Measurements from ENCODE around the gene SIRT7.

SIRT7 gene

DNA sequence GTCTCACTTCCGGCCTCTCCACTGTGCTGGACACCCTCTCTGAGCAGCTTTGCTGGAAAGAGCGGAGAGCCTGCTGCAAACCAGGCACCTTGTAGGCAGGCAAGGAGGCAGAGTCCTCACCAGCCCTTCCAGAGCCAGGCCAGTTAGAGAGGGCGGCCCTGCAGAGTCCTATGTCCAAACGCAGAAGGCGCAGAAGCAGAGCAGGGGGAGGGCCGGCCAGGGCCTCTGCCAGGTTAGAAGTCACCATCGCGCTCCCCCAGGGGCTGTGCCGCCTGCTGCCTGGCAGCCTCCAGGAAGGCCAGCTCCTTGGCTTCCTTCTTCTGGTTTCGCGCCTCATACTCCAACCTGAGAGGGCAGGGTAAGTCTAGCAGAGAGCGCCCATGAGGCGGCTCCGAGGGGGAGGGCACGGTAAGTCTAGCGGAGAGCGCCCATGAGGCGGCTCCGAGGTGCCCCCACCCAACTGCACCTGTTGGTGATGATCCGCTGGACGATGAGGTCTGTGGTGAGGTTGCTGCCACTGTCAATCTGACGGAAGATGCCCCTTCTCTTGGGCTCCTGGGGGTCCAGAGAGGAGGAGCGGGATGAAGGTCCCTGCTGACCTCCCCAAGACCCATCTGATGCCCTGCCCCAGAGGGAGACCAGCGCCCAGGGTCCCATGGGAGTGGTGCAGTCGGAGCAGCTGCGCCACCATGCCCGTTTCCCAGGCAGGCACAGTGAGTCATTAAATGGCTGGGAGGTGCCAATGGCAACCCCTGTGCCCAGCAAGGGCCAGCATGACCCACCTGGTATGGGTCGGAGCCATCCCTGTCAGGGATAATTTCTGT, 13.2 kb downstream of the SIRT7 start:
- DNase-seq: no peak

- DNase-seq: no peak
Observed at GRCh38 chr17:81903896-81904599, 13.9 kb downstream of the SIRT7 start.

DNA sequence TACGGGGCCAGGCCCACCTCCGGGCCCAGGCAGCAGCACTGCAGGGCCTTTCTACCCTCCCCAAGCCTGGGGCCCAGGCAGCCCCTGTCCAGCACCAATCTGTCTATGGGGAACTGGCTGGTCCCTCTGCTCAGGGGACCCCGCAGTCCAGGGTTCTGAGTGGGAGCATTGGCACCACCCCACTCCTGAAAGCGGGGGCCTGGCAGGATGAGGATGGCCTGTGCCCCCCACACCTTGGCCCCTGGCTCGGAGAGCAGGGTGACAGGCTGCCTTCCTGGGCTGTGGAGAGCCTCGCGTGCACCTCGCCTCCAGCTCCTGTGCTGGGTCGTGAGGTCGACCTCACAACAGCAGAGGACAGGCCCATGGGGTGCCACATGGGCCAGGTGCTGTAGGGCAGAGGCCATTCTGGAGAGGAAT, 14.6 kb downstream of the SIRT7 start:
- DNase-seq: no peak

- DNase-seq: no peak
Observed at GRCh38 chr17:81902653-81903414, 15.1 kb downstream of the SIRT7 start.

- DNase-seq: peak in 2 of 3 donors; percentile 40 to 67
Observed at GRCh38 chr17:81902023-81902652, 15.8 kb downstream of the SIRT7 start, which contains the start of gene NPB. TSS of gene NPB (plus strand) at chr17:81902238. CDS start at chr17:81902278, 40 bp downstream.

DNA sequence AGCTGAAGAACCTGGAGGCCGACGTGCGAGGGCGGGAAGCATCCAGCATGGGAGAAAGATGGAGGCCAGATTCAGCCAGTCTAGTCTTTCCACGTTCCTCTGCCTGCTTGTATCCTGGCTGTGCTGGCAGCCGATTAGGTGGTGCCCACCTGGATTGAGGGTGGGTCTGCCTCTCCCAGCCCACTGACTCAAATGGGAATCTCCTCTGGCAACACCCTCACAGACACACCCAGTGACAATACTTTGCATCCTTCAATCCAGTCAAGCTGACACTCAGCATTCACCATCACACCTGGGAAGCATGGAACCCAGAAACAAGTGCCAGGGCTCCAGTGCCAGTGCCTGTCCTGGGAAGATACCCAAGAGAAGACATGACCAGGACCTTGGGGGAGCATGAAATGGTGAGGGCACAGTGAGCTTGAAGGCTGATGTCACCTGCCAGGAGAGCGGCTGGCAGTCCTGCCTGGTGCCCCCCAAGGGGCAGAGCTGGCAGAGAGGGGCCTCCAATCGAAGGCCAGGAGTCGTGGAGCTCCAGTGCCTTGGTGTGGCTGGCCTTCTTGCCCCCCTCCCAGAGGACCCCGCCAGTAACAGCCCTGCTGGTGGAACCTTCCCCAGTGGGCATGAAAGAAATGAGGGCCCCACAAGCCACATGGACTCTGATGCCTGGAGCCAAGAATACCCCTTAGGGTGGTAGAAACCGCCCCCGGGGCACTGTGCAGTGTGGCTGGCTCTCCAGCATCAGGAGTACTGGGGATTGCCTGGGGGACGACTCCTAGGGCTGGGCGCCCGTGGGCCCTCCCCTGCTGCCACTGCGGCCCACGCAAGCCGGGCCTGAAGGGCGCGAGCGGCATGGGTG, 16.6 kb downstream of the SIRT7 start:
- no peak for DNase-seq

DNA sequence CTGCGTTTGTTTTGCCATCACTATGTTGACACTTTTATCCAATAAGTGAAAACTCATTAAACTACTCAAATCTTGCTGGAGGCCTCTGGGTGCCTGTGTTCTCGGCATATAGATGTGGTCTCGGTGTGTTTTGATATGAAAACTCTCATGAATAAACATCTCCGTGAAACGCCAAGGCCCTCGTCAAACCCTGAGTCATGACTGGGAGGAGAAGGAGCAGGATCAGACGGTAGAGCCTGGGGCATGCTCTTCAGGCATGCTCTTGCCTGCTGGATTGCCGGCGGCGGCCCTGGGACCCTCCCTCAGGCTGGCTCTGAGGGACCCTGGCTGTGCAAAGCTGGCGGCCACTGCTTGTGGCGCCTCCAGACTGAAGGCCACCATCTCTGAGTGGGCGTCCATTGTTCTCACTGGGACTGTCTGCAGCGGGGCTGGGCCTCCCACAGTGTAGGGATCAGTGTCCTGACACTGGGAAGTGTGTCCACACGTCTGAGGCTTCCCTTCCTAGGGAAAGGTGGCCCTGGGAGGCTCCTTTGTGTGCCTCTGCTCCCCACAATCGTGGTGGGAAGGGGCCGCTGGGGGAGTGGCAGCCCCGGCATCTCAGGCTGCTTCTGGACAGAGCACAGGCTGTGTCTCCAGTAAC, 17.7 kb downstream of the SIRT7 start:
- no peak for DNase-seq

DNA sequence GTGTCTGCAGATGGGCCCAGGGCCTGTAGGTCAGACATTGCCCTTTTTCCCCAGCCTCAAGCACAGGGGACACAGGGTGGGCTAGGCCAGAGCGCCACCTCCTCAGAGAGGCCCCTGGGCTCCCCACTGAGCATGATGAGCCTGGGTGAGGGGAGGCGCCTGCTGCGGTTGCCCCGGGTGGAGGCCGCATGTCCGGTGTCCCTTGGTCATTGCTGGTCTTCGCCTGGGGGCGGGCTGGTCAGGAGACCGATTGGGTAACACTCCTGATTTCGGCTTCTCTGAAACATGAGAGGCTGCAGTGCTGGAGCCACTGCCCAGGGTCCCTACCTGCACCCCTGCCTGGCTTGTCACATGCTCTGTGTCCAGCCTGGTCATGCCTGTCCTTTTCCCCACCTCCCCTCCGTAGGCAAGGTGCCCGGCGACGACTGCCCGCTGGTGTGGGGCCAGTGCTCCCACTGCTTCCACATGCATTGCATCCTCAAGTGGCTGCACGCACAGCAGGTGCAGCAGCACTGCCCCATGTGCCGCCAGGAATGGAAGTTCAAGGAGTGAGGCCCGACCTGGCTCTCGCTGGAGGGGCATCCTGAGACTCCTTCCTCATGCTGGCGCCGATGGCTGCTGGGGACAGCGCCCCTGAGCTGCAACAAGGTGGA, 18.3 kb downstream of the SIRT7 start:
- DNase-seq: no peak

DNA sequence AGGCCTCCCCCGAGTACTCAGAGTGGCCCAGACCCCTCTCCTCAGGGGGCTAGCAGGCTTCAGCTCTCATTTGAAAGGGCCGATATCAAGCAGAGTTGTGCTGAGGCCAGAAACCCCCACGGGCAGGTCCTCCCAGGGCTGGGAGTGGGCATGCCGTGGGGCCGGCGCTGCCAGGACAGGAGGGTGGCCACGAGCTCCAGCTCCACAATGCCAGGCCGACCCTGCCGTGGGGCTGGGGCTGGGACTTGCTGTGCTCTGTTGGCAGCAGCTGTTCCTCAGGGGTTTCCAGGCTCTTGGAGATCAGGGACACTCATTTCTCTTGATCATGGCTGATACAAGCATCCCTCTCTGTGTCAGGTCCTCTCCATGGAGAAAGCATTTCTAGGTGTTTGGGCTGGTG, 19.1 kb downstream of the SIRT7 start:
- no peak for DNase-seq

- DNase-seq: no peak
Observed at GRCh38 chr17:81898029-81898866, 19.7 kb downstream of the SIRT7 start.

- no peak for DNase-seq
Observed at GRCh38 chr17:81895400-81895799, 22.6 kb downstream of the SIRT7 start.

GRCh38 chr17:81891303-81891552, 26.7 kb downstream of the SIRT7 start:
- no peak for DNase-seq

DNA sequence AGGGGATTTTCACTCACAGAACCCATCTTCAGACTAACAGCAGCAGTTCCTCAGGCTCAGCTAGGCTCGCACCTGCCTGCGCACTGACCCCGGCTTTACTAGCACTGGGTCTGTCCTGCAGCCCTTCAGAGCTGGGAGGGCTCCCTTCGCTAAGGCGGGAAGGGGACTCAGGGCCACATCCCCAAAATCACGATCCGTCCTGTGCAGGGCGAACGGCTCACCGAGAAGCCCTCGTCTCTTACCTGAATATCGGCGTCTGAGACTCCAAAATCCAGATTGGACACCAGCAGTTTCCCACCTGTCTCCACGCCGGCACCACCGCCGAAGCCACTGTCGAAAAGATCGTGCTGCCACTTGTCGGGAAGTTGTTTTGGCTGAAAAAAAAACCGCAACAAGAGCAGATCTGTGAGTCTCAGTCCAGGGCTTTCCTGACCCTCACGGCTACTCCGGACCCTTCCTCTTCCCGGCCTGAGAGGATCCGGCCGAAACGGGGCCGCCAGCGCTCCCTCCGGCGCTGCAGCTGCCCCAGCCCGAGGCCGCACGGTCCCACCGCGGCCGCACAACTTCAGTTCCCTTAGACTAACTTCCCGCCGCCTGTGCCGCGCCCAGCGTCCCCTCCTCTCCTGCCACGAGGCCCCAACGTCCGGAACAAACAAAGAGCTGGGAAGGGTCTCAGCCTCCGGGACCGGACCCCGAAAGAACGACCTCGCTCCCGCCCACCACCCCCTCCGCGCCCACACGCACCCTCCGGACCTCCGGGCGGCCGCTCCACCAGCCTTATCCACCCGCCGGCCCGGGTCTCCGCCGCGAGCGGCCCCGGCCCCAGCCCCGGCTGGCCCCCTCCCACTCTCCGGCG, 27.3 kb downstream of the SIRT7 start:
- peak; percentile 47 to 77 (median 52) for DNase-seq

GRCh38 chr17:81889602-81890001, 28.4 kb downstream of the SIRT7 start:
- no peak for DNase-seq

- DNase-seq: no peak
Observed at GRCh38 chr17:81888988-81889595, 28.9 kb downstream of the SIRT7 start.

DNA sequence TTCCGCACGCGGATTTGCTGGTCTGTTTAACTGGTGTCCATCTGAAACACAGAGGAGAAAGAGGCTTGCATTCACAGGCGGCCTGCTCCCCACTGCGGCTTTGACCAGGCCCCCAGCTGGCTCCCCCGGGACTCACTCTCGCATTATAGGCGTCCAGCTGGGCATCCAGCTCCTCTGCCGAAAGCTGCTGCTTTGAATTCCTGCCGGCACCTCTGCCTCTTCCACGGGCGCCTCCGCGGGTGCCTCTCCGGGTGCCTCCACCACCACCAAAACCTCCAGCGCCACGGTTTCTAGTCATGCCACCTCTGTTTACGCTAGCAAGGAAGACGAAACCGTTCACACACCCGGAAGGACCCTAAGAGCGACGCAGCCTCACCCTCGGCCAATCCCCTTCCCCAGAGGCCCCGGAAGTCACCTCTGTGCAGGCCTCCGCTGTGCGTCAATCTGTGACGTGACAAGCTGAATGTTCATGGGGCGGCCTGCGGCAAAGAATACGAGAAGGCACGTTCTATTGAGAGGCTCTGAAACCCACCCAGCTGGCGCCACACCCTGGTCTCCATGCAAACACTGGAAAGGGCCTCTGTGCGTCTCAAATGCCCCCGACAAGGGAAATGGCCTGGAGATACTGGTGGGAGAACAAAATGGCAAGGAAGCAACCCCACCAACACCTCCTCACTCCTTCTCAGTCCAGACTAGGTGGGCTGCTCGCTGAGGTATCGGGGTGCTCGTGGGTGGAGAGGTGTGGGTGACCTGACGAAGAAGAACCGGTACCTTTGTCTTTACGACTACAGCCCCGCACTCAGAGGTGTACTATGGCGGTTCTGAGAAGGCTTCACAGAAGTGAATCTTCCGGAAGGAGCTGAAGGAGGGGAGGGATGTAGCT, 29.6 kb downstream of the SIRT7 start:
- no peak for DNase-seq

GRCh38 chr17:81885869-81886548, 32.0 kb downstream of the SIRT7 start:
- peak; percentile 80 to 82 (median 81) for DNase-seq
